Adrenal gland (tissue), 5 donors: ENCODE measurements around the gene SPDYC.

Experiments
- POLR2A ChIP-seq, 2 donors: fragments of 450-650 bp; IDR thresholded peaks; one replicate each; pipeline ENCODE4 v1.6.1; 2017; ENCODE audit warnings: antibody characterized with exemption in 2 of 2, mild to moderate bottlenecking in 2 of 2, moderate library complexity in 1 of 2
- TF ChIP-seq, protein P1 (sequence below), 6 experiments: fragments of 450-650 bp in 4 of 6; fragments of 200-600 bp in 2 of 6; sonication (generic) in 1 of 6; IDR thresholded peaks; 1 replicate in 5 of 6; 2 replicates in 1 of 6; pipeline versions ENCODE4 v1.5.1 to v1.8.0; 2016 to 2021; ENCODE audit warnings: antibody characterized with exemption in 6 of 6, mild to moderate bottlenecking in 2 of 6, moderate library complexity in 1 of 6
- donor health status: DM: no; HTN: no; CAD: no.

DNA sequence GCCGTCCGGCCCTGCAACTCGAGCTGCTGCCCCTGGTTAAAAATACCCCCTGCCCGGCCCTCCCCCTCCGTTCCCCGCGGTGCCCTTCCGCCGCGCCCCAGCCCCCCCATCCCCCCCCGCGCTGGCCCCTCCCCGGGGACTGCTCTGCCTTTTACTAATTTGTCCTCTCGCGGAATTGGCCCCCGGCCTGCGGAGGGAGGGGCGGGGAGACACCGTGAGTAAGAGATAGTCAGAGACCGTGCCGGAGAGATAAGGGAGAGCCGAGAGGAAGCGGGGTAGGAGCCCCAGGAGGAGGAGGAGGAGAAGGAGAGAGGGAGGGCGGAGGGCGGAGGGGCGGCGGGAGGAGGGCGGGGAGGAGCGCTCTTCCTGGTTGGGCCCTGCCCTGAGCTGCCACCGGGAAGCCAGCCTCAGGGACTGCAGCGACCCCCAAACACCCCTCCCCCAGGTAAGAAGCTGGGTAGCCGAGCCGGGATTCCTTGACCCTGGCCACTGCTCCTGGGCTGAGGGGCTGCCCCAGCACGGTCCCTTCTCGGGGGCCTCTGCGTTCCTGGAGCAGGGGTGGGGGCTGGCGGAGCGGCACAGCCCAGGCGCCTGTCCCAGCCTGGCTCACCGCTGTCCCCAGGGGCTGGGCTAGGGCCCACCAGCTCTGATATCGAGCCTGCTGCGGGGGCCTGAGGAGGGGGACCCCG is 11.7 kb downstream of the SPDYC start, which contains the start of gene CAPN1:
- TF ChIP-seq, protein P1, sequence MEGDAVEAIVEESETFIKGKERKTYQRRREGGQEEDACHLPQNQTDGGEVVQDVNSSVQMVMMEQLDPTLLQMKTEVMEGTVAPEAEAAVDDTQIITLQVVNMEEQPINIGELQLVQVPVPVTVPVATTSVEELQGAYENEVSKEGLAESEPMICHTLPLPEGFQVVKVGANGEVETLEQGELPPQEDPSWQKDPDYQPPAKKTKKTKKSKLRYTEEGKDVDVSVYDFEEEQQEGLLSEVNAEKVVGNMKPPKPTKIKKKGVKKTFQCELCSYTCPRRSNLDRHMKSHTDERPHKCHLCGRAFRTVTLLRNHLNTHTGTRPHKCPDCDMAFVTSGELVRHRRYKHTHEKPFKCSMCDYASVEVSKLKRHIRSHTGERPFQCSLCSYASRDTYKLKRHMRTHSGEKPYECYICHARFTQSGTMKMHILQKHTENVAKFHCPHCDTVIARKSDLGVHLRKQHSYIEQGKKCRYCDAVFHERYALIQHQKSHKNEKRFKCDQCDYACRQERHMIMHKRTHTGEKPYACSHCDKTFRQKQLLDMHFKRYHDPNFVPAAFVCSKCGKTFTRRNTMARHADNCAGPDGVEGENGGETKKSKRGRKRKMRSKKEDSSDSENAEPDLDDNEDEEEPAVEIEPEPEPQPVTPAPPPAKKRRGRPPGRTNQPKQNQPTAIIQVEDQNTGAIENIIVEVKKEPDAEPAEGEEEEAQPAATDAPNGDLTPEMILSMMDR (IDR thresholded peaks at IDR 0.05), result no peak
- no peak for TF ChIP-seq POLR2A (IDR thresholded peaks at IDR 0.05)
